Eye (tissue), 1 donor: ENCODE data around the gene EPS8L1.

Experiments used
- DNase-seq: peaks from one replicate; pipeline ENCODE4 v3.0.0-alpha.2; 2015

EPS8L1 gene

DNA sequence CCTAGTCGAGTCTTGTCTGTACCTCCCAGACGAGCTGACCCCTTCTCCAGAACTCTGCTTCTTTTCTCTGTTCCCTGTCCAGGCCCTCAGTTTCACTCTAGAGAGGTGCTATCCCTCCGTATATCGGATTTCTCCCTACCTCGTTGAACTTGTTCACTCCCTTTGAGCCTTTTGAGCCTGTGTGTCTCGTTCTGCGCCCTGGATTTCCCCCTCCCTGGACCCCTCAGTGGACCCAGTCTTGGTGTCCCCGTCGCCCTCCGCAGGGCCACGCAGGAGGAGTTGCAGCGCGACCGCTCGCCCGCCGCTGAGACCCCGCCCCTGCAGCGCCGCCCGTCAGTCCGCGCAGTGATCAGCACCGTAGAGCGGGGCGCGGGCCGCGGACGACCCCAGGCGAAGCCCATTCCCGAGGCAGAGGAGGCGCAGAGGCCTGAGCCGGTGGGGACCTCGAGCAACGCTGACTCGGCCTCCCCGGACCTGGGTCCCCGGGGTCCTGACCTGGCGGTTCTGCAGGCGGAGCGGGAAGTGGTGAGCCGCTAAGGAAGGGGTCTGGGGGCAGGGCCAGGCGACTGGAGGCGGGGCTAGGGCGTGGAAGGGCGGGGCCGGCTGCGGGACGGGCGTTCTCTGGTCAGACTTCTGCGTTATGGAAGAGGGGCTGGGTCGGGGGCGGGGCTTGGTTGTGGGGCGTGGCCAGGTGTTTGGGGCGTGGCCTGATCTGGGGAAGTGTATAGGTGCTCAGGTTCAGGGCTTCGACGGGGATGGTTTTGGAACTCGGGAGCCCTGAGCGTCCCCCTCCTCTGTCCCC is 5.5 kb downstream of the EPS8L1 start:
- peak; percentile 87 for DNase-seq

DNA sequence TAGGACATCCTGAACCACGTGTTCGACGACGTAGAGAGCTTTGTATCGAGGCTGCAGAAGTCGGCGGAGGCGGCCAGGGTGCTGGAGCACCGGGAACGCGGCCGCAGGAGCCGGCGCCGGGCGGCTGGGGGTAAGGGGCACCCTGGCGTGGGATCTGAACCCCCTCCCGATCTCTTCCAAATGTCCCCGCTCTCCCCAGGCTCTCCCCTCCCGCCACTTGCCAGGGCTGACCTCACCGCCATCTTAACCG is 6.0 kb downstream of the EPS8L1 start:
- no peak for DNase-seq

DNA sequence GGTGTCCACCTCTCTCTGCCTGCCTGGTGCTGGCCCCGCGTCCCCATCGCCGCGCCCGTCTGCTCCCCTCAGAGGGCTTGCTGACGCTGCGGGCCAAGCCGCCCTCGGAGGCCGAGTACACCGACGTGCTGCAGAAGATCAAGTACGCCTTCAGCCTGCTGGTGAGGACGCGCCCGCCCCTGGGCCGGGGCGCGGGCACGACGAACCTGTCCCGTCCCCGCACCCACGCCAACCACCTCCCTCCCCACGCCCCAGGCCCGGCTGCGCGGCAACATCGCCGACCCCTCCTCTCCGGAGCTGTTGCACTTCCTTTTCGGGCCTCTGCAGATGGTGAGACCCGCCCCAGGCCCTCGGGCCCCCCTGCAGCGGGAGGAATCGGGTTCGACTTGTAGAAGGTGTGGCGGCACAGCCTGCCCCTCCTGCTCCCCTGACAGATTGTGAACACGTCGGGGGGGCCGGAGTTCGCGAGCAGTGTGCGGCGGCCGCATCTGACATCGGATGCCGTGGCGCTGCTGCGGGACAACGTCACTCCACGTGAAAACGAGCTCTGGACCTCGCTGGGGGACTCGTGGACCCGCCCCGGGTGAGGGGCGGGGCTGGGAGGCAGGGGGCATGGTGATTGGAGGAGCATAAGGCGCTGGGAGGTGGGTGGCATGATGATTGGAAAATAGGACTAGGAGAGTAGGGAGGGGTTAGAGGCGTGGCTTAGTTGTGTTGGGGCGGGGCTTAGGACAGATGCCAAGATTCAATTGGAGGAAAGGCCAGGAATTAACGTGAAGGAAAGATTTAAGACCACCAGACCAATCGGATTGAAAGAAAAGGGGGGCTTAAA is 6.6 kb downstream of the EPS8L1 start:
- peak; percentile 86 for DNase-seq

DNA sequence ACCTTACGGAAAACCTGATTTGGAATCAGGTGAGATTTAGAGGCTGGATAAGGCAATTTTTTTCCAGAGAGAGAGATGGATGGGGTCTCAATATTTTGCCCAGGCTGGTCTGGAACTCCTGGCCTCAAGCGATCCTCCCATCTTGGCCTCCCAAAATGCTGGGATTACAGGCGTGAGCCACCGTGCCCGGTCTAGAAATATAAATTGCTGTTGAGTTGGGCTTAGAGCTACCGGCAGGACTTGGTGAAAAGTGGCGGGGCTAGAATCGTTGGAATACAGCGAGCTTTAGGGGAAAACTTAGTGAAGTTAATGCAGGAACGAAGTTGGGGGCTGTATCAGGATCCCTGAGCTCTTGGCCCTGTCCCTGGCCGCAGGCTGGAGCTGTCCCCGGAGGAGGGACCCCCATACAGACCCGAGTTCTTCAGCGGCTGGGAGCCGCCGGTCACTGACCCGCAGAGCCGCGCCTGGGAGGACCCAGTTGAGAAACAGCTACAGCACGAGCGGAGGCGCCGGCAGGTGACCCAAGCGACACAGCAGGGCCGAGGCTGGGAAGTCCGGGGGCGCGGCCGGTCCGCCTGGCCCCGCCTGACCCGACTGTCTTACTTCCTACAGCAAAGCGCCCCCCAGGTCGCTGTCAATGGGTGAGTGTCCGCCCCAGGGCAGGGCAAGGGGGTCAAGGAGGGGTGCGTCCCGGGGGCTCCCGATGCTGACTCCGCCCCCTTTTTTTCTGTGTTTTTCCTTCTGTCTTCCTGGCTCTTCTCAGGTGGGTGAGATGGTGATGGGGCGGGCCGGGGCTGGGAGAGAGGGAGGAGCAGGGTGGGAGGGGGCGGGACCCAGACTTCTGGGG is 7.6 kb downstream of the EPS8L1 start:
- DNase-seq, result no peak

DNA sequence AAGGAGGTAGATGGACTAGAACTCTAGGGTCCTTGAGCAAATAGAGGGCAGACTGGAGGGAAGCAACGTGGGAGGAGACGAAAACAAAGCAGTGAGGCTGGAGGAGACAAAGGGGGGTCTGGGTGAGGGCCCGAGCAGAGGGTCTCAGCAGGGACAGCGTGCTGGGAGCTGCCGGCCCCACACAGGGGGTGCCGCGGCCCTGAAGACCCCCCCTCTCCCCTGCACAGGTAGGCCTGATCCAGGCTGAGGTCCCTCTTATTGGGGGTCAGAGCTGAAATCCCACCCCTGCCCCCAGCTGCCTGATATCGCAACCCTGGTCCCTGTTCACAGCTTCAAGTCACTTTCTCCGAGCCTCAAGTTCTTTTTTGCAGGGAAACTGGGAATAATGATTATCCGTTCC is 8.7 kb downstream of the EPS8L1 start:
- DNase-seq, result no peak

DNA sequence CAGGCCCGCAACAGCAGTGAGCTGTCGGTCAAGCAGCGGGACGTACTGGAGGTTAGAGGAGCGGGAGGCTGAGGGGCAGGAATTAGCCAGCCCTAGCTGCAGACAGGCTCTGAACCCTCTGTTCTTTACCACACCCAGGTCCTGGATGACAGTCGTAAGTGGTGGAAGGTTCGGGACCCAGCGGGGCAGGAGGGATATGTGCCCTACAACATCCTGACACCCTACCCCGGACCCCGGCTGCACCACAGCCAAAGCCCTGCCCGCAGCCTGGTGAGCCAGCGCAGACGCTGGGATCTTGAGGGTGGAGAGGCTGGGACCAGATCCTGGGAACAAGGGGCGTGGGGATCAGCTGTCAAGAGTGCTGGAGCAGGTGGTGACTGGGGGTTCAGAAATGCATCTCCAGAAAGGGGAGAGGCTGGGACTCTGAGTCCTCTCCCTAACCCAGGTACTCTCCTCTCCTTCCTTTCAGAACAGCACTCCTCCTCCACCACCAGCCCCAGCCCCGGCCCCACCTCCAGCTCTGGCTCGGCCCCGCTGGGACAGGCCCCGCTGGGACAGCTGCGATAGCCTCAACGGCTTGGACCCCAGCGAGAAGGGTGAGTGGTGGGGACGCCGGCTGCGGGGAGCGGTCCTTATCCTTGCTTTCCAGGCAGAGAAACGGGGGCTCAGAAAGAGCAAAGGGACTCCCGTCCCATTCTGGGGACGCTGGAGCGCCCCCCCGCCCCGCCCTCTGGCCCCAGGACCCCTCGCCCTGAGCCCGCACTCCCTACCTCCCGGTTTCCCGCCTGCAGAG is 10.4 kb downstream of the EPS8L1 start:
- peak; percentile 45 for DNase-seq

DNA sequence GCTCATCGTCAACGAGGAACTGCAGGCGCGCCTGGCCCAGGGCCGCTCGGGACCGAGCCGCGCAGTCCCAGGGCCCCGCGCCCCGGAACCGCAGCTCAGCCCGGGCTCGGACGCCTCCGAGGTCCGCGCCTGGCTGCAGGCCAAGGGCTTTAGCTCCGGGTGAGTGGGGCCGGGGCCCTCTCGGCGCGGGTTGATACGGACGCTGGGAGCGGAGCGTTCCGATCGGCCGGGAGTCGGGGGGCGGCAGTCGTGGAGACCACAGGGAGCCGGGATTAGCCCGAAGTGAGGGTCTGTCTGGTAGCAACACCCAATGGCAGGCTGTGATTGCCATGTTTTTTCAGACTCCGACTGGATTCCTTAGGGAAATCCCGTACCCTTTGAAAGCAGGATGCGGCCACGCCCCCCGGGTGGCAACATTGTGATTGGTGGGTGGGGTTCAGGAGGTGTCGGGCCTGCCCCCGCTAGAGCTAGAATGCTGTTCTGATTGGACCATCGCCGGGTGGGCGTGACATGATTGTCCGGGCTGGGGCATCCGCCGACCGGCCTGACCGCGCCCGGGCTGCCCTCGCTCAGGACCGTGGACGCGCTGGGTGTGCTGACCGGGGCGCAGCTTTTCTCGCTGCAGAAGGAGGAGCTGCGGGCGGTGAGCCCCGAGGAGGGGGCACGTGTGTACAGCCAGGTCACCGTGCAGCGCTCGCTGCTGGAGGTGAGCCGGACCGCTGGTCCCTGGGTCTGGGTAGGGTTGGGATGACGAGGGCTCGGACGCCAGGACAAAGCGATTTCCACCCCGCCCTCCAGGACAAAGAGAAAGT is 11.3 kb downstream of the EPS8L1 start:
- peak; percentile 97 for DNase-seq

DNA sequence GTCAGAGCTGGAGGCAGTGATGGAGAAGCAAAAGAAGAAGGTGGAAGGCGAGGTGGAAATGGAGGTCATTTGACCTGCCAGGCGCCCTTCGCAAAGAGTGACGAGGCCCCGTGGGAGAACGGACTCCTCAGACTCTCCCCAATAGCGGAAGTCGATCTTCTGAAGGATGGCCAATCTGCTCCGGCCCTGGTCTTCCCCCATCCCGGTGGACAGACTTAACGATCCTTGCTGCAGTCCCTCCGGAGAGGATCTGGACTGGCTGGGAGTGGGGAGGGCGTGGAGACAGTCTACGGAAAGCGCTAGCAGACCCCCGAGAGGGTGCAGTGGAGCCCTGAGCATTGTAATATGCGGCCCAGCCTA is 11.9 kb downstream of the EPS8L1 start:
- DNase-seq, result no peak

DNA sequence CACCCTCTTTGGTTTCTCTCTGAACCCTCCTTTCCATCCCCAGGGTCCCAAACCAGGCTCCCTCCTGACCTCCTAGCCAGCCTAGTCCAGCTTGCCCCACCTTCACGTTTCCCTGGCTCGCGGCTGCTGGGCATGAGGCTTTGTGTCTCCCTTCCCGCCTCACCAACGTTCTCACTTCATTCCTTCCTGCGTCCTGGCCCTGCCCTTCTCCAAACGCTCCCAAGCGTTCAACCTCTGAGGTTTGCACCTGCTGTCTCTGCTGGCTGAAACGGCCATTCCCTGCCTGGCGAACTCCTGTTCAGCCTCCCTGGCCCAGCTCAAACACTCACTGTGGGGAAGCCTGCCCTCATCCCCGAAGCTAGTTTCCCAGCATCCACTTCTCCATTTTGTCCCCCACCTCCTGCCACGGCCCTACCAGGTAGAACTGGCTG is 12.4 kb downstream of the EPS8L1 start:
- DNase-seq, result no peak

DNA sequence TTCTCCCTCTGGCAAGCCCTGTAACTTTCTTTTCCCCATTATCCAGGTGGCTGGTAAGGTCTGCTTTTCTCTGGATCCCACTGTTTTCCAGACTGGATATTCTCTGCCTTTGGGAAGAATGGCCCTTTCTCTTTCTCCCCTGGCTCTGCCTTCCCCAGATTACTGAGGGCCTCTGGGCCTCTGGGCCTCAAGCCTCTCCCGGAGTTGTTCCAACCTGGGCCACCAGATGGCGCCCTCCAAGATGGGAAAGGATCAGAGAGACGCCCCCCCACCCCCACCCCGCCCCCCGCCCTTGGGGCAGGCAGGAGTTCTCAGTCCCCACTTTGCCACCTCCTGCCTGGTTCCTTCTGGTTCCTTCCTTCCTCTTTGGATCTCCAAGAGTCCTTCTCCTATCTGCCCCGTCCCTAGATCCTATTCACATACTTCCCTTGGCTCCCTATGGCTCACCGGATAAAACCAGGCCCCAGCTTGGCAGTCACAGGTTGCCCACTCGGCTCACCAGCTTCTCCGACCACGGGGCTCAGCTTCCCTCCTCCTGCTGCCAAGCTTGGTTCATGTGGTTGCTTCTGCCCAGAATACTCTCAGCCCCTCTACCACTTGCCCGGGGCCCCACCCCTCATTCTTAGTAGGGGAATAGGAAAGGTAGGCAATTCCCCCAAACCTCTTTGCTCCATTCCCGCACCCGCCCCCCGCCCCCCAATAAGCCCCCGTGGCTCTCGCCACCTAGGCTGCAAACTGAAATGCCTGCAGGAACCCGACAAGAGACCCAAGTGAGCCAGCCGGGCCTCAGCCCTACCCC is 13.1 kb downstream of the EPS8L1 start:
- peak; percentile 94 for DNase-seq

DNA sequence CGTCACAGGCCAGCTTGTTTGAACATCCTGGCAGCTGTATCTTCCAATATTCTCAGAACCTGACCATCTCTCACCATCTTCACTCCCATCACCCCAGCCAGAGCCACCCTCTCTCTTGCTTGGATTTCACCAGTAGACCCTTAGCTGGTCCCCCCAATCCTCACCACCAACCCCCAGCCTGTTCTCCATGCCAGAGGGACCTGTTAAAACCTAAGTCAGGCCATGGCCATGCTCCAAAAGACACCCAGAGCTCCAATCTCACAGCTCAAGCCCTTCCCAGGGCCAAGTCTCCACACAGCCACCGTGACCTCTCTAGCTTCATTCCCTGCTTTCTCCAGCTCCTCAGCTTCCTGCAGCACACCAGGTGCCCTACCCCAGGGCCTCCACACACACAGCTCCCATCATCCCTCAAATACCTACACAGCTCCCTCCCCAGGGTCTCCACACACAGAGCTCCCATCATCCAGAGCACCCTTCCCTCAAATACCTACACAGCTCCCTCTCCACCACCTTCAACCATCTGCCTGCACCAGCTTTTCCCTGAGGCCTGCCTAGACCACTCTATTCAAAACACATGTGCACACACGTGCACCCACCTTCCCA is 13.8 kb downstream of the EPS8L1 start:
- no peak for DNase-seq

DNA sequence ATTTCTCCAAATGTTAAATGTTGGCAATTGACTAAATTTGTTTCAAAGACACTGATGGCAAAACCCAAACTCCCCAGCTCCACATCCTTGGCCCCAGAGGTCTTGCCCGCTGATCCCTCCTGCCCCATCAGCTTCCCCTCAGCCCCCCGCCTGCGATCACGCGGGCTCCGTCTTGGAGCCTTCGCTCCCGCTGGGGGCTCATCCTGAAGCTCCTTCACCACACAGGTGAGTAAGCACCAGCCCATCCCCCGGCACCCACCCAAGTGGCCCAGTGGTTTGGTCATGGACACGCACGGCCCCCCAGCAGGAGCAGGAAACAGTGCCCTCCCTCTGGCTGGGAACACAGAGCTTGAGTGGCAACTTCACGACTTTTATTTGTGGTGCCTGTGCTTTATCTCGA is 14.9 kb downstream of the EPS8L1 start:
- no peak for DNase-seq

DNA sequence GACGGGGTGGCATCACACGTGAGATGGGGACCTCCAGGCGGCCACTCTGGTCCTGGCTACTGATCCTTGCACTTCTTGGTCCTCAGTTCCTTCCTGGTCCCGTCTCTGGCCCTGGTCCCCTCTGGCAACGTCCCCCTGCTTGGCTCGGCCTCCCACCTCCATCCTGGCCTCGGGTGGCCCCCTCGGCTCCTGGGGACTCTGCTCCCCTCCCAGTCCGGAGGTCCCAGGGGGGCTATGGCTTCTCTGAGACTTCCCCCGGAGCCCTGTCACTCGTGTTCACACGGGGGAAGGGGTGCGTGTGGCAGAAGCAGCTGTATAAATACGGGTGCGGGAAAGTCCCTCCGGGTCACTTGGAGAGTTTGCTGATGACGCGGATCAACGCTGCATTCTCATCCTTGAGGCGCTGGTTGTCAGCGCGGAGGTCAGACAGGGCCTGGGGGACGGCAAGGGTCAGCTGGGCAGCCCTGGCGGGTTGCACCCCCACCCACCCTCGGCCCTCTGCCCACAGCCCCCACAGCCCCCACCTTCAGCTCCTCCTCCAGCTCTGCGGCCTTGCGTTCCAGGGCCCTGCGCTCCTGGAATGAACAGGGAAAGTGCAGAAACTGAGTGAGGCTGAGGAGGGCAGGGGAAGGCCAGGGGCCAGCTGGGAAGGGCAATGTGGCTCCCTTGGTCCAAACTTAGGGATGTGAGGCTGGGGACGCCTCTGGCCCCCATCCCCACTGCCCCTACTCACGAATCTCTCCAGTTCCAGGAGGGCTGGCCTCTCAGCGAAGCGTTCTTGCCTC is 15.6 kb downstream of the EPS8L1 start:
- DNase-seq, result no peak

DNA sequence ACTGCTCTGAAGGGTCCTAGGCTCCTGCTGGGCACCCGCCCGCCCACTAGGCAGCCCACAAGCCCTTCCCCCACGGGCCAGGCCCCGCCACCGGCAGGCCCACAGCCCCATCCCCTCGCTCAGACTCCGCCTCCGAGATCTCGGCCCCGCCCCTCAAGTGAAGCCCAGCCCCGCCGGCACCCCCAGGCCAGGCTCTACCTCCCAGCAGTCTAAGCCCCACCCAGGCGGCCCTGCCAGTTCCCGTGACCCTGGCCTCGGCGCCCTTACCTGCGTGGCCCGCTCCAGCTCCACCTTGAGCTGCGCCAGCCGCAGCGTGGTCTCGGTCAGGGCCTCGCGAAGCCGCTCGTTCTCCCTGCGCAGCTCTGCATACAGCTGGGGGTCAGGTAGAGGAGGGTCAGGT is 16.3 kb downstream of the EPS8L1 start:
- DNase-seq, result no peak

DNA sequence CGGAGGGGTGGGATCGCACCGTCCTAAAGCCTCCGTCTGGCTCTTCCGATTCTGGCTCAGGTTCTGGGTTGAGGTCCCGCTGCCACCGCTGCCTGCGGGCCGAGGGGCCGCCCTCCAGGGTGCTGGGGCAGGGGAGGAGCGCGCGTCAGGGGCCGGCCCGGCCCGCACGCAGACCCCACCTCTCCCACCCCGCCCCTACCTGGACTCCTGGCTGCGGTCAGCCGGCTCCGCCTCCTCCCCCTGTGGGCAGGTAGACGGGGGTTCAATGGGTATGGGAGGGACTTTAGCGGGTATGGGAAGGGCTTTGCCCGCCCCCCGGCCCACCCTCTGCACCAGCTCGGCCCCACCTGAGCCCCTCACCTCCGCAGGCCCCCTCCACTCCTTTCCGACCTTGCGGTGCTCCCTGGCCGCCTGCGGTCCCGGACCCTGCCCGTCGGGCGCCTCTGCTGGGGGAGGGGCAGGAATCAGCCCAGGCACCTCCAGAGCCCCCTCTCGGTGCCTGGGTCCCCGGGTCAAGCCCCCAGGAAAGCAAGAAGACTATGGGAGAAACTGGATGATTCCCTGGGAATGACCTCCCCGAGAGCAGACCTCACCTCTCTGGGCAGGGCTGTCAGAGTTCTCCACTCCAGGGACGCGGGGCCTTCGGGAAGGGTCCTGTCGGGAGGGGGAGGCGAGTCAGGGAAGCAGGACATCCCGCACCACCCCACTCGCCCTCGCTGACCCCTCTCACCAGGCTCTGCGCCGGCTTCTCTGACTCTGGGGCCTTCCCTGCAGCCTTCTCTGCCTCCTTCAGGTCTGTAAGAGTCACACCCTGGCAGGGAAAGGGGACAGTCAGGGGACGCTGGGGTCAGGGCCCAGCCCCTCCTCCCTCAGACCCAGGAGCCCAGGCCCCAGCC is 17.0 kb downstream of the EPS8L1 start:
- no peak for DNase-seq

DNA sequence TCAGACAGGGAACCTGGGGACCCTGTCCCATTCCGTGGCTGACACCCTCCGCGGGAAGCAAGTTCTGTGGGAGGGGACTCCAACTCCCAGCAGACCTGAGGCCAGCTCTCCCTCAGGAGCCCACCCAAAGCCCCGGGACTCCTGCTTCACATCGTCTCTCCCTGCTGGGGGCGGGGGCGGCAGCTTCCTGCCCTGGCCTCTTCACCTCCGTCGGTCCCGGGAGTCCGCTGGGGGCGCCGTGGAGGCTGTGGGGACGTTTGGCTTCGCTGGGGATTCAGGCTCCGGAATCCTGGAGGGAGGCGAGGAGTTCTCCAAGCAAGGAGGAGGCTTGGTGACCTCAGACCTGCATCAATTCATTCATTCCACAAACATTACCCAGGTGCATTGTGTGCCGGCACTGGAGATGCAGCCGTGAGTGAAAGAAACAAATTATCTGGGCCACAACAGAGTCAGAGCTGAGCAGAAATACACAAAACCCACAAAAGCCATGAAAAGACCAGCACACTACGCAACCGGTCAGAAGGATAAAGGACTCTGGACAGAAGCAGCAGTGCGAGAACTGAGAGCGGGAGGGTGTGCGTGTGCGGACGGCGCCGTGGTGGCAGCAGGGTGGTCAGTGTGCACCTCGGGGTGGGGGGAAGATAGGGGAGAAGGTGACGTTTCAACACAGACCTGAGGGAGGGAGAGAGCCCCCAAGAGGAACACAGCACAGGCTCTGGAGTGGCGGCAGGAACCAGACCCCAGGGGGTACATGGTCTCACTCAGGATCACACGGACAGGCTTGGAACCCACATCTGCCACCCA is 19.0 kb downstream of the EPS8L1 start:
- DNase-seq, result no peak

DNA sequence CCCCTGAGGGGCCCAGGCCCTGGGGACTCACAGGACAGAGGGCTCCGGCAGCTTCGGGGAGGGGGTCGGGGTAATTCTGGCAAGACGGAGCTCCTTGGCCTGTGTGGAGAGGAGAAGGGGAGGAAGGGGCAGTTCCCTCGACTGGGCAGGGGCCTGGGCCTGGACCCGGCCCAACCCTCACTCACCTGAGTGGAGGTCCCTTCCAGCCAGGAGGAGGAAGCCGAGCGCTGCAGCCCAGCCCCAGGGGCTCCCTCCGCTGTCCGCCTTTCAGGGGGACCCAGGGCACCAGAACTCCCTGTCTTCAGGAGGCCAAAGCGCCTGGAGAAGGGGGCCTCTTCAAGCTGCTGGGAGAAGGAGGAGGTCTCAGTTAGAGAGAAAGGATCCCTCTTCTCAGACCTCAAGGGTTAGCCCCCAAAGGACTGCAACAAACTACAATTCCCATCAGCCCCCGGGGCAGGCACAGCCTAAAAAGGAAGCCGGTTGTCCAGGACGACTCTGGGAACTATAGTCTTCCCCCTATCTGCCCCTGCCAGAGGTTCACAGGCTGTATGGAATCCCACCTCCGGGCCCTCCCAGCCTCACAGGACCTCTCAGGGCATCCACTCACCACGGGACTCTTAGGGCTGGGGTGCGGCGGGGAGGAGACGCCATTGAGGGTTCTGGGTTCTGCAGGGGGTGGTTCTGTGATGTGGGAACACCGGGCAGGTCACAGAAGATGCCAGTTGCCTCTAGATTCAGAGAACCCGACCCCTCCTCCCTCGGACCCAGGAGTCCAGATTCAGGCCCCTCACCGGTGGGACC is 19.8 kb downstream of the EPS8L1 start:
- DNase-seq, result no peak
